WI38 (cell line): Measurements from ENCODE around the gene CYTIP.
"Not testable (repeated sequence)": the region's sequence is repeated elsewhere in the genome, so short reads cannot be mapped to it uniquely, and the experiment has no call there.

ENCODE experiments used
- H3K4me3 ChIP-seq: 2 replicates; pipeline ENCODE4 v1.5.1; 2011; ENCODE audit warnings: low read depth, mild to moderate bottlenecking, control low read depth, low read length
- TF ChIP-seq, protein P1 (sequence below): IDR thresholded peaks from 2 replicates; pipeline ENCODE4 v1.5.1; 2012; ENCODE audit warnings: low read depth, mild to moderate bottlenecking, control low read depth, low read length

CYTIP gene

DNA sequence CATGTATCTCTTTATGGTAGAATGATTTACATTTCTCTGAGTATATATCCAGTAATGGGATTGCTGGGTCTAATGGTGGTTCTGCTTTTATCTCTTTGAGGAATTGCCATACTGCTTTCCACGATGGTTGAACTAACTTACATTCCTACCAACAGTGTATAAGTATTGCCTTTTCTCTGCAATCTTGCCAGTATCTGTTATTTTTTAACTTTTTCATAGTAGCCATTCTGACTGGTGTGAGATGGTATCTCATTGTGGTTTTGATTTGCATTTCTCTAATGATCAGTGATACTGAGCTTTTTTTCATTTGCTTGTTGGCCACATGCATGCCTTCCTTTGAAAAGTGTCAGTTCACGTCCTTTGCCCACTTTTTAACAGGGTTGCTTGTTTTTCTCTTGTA lies 55.1 kb downstream of the CYTIP start:
- TF ChIP-seq, protein P1, sequence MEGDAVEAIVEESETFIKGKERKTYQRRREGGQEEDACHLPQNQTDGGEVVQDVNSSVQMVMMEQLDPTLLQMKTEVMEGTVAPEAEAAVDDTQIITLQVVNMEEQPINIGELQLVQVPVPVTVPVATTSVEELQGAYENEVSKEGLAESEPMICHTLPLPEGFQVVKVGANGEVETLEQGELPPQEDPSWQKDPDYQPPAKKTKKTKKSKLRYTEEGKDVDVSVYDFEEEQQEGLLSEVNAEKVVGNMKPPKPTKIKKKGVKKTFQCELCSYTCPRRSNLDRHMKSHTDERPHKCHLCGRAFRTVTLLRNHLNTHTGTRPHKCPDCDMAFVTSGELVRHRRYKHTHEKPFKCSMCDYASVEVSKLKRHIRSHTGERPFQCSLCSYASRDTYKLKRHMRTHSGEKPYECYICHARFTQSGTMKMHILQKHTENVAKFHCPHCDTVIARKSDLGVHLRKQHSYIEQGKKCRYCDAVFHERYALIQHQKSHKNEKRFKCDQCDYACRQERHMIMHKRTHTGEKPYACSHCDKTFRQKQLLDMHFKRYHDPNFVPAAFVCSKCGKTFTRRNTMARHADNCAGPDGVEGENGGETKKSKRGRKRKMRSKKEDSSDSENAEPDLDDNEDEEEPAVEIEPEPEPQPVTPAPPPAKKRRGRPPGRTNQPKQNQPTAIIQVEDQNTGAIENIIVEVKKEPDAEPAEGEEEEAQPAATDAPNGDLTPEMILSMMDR, result no peak

DNA sequence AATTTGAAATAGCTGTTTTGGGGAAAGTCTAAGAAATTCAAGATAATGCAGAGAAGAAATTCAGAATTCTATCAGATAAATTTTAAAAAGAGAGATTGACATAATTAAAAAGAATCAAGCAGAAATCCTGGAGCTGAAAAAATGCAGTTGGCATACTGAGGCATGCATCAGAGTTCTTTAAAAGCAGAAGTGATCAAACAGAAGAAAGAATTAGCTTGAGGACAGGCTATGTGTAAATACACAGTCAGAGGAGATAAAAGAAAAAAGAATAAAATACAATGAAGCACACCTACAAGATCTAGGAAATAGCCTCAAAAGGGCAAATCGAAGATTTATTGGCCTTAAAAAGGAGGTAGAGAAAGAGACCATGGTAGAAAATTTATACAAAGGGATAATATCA lies 57.1 kb downstream of the CYTIP start:
- TF ChIP-seq, protein P1, result no peak

More for the DNA sequence above, 55.1 kb downstream of the CYTIP start:
- H3K4me3 ChIP-seq, result no peak overlapping the region

DNA sequence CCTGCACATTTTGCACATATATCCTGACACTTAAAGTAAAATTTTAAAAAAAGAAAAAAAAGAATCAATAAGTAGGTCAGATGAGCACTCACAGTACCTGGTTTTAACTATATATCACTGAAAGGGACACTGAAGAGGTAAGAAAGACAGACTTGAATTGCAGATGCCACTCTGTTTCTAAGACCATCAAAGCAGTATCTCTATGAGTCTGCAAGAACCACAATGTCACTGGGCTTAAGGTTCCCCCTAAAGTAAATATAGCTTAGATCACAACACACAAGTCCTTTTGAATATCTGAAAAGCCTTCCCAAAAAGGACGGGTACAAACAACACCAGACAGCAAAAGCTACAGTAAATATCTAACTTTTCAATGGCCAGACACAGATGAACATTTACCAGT lies 57.6 kb downstream of the CYTIP start:
- TF ChIP-seq, protein P1, result no peak
- no peak overlapping the region for H3K4me3 ChIP-seq

More for the DNA sequence above, 57.1 kb downstream of the CYTIP start:
- H3K4me3 ChIP-seq, result no peak overlapping the region

DNA sequence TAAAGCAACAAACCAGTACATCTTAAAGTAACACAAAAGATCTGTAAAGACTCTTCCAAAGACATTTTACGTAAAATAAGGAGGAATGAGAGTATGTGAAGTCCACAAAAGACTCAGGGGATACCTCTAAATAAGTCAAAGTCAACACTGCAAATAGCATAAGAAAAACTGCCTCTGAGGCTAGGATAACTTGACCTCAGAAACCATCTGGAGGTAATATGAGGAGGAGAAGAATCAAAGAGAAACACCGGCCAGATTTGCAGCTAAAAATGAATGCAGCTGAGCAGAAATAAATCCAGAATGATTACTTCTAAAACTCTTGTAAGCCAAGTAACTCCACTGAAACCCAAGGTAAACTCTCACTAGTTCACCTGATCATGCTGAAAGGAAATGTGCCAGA lies 66.0 kb downstream of the CYTIP start:
- TF ChIP-seq, protein P1, result no peak
- H3K4me3 ChIP-seq, result no peak overlapping the region

DNA sequence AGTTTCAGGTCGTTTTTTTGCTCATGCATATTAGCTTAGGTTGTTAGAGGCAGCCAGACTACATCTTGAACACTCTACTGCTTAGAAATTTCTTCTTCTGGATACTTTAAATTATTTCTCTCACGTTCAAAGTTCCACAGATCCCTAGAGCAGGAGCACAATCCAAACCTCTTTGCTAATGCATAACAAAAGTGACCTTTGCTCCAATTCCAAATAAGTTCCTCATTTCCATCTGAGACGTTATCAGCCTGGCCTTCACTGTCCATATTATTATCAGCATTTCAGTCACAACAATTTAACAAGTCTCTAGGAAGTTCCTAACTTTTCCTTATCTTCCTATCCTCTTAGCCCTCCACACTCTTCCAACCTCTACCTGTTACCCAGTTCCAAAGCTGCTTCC lies 67.8 kb downstream of the CYTIP start:
- TF ChIP-seq, protein P1, result no peak
- no peak overlapping the region for H3K4me3 ChIP-seq

DNA sequence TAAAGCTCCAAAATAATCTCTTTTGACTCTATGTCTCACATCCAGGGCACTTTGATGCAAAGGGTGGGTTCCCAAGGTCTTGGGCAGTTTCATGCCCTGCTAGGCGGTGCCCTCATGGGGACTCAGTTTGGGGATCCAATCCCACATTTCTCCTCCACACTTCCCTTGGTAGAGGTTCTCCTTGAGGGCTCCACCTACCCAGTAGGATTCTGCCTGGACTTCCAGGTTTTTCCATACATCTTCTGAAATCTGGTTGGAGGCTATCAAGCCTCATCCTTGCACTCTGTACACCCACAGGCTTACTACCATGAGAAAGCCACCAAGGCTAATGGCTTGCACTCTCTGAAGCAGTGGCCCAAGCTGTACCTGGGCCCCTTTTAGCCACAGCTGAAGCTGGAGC lies 68.5 kb downstream of the CYTIP start:
- no peak overlapping the region for H3K4me3 ChIP-seq
- TF ChIP-seq, protein P1, result no peak

DNA sequence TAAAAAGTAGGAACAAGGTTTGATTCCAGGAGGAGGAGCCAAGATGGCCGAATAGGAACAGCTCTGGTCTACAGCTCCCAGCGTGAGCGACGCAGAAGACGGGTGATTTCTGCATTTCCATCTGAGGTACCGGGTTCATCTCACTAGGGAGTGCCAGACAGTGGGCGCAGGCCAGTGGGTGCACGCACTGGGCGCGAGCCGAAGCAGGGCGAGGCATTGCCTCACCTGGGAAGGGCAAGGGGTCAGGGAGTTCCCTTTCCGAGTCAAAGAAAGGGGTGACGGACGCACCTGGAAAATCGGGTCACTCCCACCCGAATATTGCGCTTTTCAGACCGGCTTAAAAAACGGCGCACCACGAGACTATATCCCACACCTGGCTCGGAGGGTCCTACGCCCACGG lies 75.4 kb downstream of the CYTIP start:
- not testable (repeated sequence) for H3K4me3 ChIP-seq

DNA sequence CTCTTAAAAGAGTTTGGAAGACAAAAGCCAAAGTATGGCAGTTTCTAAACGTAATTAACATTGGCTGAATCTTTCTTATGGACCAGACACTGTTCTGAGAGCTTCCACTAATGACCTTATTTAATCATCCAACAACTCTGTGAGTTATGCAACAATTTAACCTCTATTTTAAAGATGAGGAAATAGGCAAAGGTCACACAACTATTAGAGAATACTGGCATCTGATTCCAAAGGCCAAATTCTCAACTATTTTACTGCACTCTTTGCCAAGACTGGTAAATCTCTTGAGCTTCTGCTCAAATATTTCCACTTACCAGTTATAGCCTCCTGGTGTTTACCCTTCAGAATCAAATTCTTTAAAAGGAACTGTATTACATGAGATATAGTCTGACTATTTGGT lies 76.2 kb downstream of the CYTIP start:
- TF ChIP-seq, protein P1, result no peak
- H3K4me3 ChIP-seq, result no peak overlapping the region
